Measurements from ENCODE around the gene NAXE.
A peak's percentile ranks its signal among the peaks of the same experiment; 100 is the strongest.

Gene NAXE

DNA sequence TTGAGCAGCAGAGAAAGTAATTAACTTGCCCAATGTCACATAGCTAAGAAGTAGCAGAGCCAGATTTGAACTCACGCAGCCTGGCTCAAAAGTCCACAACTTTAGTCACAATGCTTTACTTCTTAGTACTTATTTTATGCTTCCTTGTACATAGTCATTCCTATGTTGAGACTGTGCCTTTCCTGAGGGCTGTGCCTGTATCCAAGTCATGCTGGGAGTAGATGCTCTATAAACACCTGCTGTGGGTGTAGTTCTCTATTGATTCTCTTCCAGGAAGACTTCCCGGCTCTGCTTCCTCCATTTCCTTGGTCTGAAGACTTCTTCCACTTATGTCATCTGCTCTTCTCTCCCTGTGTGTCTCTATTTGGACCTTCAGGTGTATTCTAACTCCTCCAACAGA, 35.9 kb upstream of the NAXE start:
- Mint-ChIP-seq H3K27ac (no peak overlapping the region), H3K36me3 (ENCODE audit: low read depth) (no peaks in the 10 kb centered on the region), H3K4me1 (ENCODE audit: low read depth) (peaks cover 5% of the 10 kb centered on the region), H3K27me3 (no peaks in the 10 kb centered on the region), H3K4me3 (no peak overlapping the region), H3K9me3 (no peaks in the 10 kb centered on the region)
- no peak for DNase-seq

DNA sequence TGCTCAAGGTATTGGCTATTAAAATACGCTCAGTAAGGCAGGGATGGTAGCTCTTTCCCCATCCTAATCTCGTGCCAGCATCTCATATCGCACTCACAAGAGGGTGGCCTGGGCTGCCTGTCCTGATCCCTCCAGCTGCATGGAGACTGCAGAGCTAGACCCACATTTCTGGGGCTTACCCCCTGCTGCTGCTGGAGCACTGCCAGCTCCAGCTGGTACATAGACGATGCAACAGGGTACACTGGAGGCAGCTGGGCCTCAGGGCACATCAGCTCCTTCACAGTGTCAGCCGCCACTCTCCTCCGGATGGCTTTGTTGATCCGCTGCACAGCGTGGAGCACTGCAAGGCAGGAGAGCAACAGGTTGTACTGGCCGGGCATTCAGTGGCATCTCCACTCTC, 35.2 kb upstream of the NAXE start:
- Mint-ChIP-seq H3K4me1 (ENCODE audit: low read depth) (peaks cover 5% of the 10 kb centered on the region), H3K27ac (no peak overlapping the region), H3K4me3 (no peak overlapping the region), H3K27me3 (no peaks in the 10 kb centered on the region), H3K36me3 (ENCODE audit: low read depth) (no peaks in the 10 kb centered on the region), H3K9me3 (no peaks in the 10 kb centered on the region)
- DNase-seq = no peak

DNA sequence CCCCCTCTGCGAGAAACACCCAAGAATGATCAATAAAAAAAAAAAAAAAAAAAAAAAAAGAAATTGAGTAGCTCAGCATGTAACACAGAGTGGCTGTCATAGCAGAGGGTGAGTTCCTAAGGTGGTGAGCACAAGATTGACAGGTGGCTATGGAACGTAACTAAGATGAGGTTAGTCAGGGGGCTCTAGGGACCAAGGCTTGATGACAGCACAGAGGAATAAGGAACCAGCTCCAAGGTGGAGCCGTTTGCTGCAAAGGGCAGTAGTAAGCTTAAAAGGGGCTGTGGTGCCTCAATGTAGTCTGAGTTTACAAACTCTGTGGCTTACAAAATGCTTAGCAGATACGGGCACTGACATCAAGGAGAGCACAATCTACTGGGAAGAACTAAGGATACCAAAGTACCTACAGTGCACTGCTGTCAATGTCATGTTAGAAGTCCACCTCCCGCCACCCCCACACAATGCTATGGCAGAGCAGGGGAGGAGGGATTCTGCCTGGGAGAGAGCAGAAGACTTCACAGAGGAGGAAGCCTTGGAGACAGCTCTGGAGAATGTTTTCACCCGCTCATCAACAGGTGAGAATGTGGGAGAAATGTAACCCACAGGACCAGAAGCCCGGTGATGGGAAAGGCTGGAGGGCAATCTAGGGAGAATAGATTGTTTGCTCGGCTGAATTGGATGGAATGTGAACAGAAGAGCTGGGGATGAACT, 32.3 kb upstream of the NAXE start:
- H3K9me3 Mint-ChIP-seq = no peaks in the 10 kb centered on the region
- H3K4me3 Mint-ChIP-seq = no peak overlapping the region
- no peaks in the 10 kb centered on the region for H3K4me1 Mint-ChIP-seq (ENCODE audit: low read depth)
- no peak overlapping the region for H3K27ac Mint-ChIP-seq
- no peaks in the 10 kb centered on the region for H3K36me3 Mint-ChIP-seq (ENCODE audit: low read depth)
- DNase-seq = no peak
- H3K27me3 Mint-ChIP-seq = no peaks in the 10 kb centered on the region

DNA sequence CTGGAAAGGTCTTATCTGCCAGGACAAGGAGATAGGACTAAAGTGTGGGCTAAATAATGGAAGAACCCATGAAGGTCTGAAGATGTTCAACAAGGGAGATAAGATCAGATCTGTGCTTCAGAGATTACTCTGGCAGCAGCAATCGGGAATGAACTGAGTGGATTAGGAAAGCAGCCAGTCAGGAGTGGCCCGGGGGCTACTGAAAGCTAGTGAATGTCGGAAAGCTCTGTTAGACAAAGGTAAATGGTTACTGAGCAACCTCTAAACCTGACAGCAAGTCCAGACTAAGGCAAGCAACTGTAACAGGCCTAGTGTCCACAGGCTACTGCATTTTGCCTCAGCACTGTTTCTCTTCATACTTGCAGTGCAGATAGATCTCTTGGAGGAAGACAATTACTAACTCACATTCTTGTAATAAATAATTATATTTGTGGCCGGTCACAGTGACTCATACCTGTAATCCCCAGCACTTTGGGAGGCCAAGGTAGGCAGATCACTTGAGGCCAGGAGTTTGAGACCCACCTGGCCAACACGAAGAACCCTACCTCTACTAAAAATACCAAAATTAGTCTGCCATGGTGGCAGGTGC, 31.7 kb upstream of the NAXE start:
- Mint-ChIP-seq H3K36me3 (ENCODE audit: low read depth) (no peaks in the 10 kb centered on the region), H3K9me3 (no peaks in the 10 kb centered on the region), H3K4me1 (ENCODE audit: low read depth) (no peaks in the 10 kb centered on the region), H3K27ac (no peak overlapping the region), H3K27me3 (no peaks in the 10 kb centered on the region), H3K4me3 (no peak overlapping the region)
- no peak for DNase-seq

DNA sequence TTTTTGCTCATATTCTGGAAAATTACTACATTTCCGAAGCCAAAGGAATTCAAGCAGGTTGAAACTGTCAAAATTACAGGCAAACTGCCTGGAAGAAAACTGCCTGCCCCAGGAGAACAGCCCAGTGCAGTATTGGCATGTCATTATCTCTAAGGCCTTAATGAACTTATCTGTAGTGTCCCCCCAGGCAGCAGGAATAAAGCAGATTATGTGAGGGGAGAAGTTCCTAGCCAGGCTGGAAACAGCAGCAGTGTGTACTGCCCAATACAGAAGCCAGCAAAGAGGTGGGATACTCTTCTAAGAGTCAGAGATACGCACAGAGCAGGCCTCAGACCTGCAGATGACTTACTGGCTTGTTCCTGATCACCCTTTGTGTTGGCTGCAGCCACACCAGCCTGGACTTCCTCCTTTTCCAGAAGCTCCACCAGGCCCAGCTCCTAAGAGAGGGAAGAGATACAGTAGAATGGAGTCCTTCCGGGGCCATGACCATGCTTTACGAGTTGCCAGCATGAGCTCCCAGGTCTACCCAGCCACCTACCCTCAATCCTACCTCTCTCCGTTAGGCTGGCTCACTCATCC, 30.9 kb upstream of the NAXE start:
- Mint-ChIP-seq H3K4me3 (no peak overlapping the region), H3K9me3 (no peaks in the 10 kb centered on the region), H3K36me3 (ENCODE audit: low read depth) (no peaks in the 10 kb centered on the region), H3K27ac (no peak overlapping the region), H3K4me1 (ENCODE audit: low read depth) (no peaks in the 10 kb centered on the region), H3K27me3 (no peaks in the 10 kb centered on the region)
- DNase-seq = no peak

DNA sequence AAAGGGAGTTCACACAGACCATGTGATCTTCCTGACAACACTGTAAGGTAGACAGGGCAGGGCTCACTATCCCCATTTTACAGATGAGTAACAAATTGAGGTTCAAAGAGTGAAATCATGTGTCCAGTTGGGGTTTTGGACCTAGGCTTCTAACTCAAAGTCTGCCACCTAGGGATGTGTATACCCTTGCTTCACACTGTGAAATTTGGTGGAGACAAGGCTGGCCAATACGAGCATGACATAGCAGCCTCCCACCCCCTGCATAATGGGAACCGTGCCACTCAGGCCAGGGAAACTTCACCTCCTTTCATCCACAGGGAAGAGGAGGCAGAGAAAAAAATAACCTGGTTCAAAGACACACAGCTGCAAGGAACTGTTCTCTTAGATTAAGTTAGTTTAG, 26.1 kb upstream of the NAXE start:
- no peaks in the 10 kb centered on the region for H3K9me3 Mint-ChIP-seq
- peaks cover under 1% of the 10 kb centered on the region for H3K27me3 Mint-ChIP-seq

DNA sequence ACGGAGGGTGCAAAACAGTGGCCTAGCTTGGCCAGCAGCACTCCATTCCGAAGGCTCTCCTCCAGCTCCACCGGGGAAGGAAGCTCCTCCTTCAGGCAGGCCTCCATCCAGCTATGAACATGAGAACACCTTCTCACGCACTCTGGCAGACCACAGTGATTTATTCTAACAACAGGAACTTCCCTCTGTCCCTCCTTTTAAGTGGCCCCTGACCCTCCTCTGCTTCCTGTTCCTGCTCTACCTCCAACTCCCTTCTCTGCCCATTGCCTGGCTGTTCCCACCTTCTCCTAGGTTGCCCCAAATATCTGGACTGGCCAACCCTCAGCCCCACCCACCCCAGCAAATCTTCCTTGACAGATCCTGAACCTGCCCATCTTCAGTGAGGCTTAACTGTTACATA, 25.1 kb upstream of the NAXE start:
- Mint-ChIP-seq H3K27me3 (peaks cover 9% of the 10 kb centered on the region), H3K4me1 (ENCODE audit: low read depth) (peaks cover 7% of the 10 kb centered on the region), H3K4me3 (no peak overlapping the region), H3K9me3 (no peaks in the 10 kb centered on the region), H3K27ac (no peak overlapping the region), H3K36me3 (ENCODE audit: low read depth) (no peaks in the 10 kb centered on the region)
- no peak for DNase-seq

More for the DNA sequence above, 26.1 kb upstream of the NAXE start:
- H3K36me3 Mint-ChIP-seq (ENCODE audit: low read depth) = no peaks in the 10 kb centered on the region
- H3K4me3 Mint-ChIP-seq = no peak overlapping the region
- no peaks in the 10 kb centered on the region for H3K4me1 Mint-ChIP-seq (ENCODE audit: low read depth)
- DNase-seq = no peak
- H3K27ac Mint-ChIP-seq = no peak overlapping the region

DNA sequence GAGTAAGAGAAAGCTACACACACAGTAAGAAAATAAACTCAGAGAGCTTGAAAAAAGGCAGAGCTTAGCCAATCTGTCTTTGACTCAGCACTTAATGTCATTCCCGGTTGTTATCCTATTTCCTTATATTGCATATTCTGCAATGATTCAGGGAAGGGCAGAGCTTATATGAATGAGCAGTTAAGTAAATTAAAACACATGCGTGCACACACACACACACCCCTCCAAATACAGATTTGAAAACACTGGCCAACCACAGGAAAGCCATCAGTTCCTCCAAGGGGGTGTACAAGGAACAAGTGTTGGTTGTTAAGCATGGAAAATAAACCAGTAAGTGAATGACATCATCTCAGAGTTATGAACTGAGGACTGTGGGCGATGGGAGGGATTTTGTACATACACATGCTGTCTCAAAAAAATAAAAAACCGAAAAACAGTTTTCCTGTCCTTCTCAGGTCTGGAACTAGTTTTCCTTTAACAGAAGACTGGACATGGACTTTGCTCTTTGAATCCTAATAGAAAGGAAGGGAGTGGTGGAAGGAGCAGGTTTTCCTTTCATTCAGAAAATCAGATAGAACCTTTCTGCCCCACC, 20.2 kb upstream of the NAXE start:
- H3K36me3 Mint-ChIP-seq (ENCODE audit: low read depth) = peaks cover 5% of the 10 kb centered on the region
- peak overlapping the region; percentile 89 for H3K4me3 Mint-ChIP-seq
- no peak overlapping the region for H3K27ac Mint-ChIP-seq
- H3K9me3 Mint-ChIP-seq = no peaks in the 10 kb centered on the region
- DNase-seq = no peak
- peaks cover 36% of the 10 kb centered on the region for H3K27me3 Mint-ChIP-seq
- H3K4me1 Mint-ChIP-seq (ENCODE audit: low read depth) = peaks cover 20% of the 10 kb centered on the region

DNA sequence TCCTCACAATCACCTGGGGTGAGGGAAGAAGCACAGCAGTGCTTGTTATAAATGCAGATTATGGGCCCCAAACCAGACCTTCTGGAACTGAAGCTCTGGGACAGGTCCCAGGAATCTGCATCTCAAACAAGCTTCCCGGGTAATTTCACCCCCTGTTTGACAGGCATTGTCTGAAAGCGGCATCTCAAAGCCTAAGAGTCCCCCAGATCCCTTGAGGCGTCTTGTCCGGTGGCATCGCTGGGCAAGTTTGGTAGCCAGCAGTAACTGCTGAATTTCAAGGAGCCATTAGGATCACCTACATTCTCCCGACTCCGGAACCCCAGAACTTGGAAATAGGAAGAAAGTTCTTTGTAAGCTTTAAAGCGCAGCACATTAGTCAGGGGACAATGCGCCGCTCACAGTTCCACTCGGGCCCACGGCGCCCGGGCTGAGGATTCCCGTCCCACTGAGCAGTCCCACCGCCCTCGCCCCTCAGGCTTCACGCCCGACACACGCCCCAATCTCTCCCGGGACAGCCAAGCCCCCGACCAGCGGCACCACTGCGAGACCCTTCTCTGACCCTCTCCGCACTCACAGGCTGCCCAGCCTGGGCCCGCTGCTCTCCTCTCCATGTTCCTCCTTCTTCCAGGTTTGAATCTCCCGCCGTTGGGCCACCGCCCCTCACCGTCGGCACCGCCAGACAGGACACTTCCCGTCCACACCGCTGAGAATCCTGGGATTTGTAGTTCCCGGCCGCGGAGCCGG, 19.5 kb upstream of the NAXE start, which contains the start of gene IQGAP3:
Gene IQGAP3 (minus strand): TSS at position 647 of the 744 bp plus-strand sequence. CDS start 36 bp downstream, at position 611.
- Mint-ChIP-seq H3K9me3 (no peaks in the 10 kb centered on the region), H3K27ac (peak within 1 kb of the TSS; percentile 79), H3K27me3 (peaks cover 36% of the 10 kb centered on the region), H3K4me1 (ENCODE audit: low read depth) (peaks cover 20% of the 10 kb centered on the region), H3K36me3 (ENCODE audit: low read depth) (peaks cover 5% of the 10 kb centered on the region), H3K4me3 (peak within 1 kb of the TSS; percentile 89)
- peak; percentile 78 for DNase-seq

DNA sequence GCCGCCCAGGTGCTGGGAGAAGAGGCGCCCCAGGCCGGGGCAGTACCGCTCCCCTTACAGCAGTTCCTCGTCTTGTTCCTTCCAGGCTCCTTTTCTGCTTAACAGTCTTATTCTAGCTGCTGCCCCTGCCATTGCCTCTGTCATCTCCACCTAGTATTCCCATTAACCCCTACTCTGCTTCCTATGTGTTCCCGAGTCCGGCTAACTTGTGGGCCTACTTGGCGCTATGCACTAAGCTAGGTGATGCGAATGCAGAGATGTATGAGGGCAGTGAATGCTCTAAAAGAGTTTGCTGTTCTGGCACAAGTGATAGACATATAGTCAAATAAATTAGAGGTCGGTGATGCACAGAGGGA, 18.9 kb upstream of the NAXE start:
- Mint-ChIP-seq H3K27ac (peak overlapping the region; percentile 79), H3K9me3 (no peaks in the 10 kb centered on the region), H3K36me3 (ENCODE audit: low read depth) (peaks cover 5% of the 10 kb centered on the region), H3K27me3 (peaks cover 36% of the 10 kb centered on the region), H3K4me1 (ENCODE audit: low read depth) (peaks cover 20% of the 10 kb centered on the region), H3K4me3 (peak overlapping the region; percentile 89)
- DNase-seq = no peak

DNA sequence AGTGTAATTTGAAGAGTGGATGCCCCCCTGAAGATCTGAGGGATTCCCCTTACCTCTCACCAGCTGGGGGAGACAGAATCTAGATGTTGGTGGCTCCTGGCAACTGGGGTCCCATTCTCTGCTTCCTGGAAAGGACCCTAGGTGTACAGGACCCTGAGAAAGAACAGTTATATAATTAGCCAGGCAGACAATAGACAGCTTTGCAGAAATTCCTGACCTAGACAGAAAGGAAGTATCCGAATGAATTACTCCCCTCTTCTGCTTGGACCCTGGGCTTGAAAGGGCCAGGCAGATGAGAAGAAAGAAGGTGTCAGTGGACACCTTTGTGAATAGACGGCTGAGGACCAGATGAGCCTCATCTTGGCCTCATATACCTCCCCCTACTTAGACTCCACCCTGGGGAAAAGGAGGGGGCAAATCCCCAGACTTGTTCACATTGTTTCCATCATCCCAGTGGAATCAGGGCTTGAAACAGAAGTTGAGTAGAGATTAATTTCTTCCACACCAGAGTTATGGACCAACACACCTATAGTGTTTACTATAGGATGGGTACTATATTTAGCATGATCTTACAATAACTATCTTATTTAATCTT, 17.4 kb upstream of the NAXE start:
- no peaks in the 10 kb centered on the region for H3K9me3 Mint-ChIP-seq
- no peak overlapping the region for H3K4me3 Mint-ChIP-seq
- H3K36me3 Mint-ChIP-seq (ENCODE audit: low read depth) = peaks cover 5% of the 10 kb centered on the region
- no peak for DNase-seq
- H3K27me3 Mint-ChIP-seq = peaks cover 36% of the 10 kb centered on the region
- peaks cover 20% of the 10 kb centered on the region for H3K4me1 Mint-ChIP-seq (ENCODE audit: low read depth)
- no peak overlapping the region for H3K27ac Mint-ChIP-seq

DNA sequence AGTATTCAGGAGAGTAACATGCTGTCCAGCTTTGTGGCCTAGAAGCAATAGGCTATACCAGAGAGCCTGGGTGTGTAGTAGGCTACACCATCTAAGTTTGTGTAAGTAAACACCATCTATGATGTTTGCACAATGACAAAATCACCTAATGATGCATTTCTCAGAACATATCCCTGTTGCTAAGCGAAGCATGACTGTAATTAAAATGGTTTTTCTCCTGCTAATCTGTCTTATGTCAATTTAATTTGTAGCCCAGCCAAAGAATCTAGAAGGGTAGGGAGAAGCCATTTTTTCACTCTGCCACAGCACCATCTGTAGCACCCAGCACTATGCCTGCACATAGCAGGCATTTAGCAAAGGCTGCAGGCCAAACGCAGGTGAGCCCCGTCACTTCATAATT, 14.0 kb upstream of the NAXE start:
- no peak for DNase-seq
- Mint-ChIP-seq H3K27ac (no peak overlapping the region), H3K4me1 (ENCODE audit: low read depth) (peaks cover 12% of the 10 kb centered on the region), H3K4me3 (no peak overlapping the region), H3K36me3 (ENCODE audit: low read depth) (peaks cover 6% of the 10 kb centered on the region), H3K9me3 (no peaks in the 10 kb centered on the region), H3K27me3 (peaks cover 16% of the 10 kb centered on the region)

DNA sequence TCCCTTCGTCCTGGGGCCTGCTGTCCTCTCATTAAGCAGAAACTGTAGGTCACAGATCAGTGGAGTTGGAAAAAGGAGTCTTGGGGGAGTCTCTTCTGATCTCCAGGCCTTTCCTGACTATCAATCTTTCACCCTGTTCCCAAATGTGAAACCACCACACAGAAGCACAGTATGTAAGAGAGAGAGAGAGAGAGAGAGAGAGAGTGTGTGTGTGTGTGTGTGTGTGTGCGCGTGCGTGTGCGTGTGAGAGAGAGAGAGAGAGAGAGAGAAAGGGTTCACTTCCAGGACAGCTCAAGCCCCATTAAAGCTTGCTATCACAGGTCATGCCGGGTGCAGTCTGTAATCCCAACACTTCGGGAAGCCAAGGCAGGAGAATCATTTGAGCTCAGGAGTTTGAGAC, 13.5 kb upstream of the NAXE start:
- Mint-ChIP-seq H3K36me3 (ENCODE audit: low read depth) (peaks cover 7% of the 10 kb centered on the region), H3K27me3 (peaks cover 10% of the 10 kb centered on the region), H3K27ac (no peak overlapping the region), H3K9me3 (no peaks in the 10 kb centered on the region), H3K4me1 (ENCODE audit: low read depth) (peaks cover 15% of the 10 kb centered on the region), H3K4me3 (no peak overlapping the region)
- DNase-seq = no peak

DNA sequence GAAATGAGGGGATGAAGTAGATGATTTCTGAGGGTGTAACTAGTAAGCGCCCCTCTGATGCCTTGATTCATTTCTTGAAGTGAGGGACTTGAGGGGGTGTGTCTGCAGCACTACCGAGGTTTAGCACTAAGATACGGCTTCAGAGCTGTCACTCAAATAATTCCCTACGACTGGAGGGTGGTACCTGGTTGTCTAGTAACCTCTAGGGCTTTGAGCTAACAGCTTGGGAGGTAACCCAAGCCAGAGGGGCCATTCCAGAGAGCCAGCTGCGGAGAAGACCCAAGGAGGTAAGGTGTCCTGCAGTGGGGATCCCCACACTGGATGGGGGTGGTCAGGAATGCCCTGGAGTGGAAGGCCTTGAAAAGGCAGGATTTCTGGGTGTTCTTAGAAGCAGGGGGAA, 12.1 kb upstream of the NAXE start, which contains the start of gene TTC24:
Gene TTC24 (plus strand): TSS at position 252 of the 400 bp plus-strand sequence. CDS start 1,642 bp downstream, outside the sequence.
- Mint-ChIP-seq H3K36me3 (ENCODE audit: low read depth) (peaks cover 11% of the 10 kb centered on the region), H3K4me3 (no peak within 1 kb of the TSS), H3K27ac (no peak within 1 kb of the TSS), H3K9me3 (no peaks in the 10 kb centered on the region), H3K27me3 (no peaks in the 10 kb centered on the region), H3K4me1 (ENCODE audit: low read depth) (peaks cover 26% of the 10 kb centered on the region)
- no peak for DNase-seq
